ENCODE results near the gene ATM.

The ATM gene, protein sequence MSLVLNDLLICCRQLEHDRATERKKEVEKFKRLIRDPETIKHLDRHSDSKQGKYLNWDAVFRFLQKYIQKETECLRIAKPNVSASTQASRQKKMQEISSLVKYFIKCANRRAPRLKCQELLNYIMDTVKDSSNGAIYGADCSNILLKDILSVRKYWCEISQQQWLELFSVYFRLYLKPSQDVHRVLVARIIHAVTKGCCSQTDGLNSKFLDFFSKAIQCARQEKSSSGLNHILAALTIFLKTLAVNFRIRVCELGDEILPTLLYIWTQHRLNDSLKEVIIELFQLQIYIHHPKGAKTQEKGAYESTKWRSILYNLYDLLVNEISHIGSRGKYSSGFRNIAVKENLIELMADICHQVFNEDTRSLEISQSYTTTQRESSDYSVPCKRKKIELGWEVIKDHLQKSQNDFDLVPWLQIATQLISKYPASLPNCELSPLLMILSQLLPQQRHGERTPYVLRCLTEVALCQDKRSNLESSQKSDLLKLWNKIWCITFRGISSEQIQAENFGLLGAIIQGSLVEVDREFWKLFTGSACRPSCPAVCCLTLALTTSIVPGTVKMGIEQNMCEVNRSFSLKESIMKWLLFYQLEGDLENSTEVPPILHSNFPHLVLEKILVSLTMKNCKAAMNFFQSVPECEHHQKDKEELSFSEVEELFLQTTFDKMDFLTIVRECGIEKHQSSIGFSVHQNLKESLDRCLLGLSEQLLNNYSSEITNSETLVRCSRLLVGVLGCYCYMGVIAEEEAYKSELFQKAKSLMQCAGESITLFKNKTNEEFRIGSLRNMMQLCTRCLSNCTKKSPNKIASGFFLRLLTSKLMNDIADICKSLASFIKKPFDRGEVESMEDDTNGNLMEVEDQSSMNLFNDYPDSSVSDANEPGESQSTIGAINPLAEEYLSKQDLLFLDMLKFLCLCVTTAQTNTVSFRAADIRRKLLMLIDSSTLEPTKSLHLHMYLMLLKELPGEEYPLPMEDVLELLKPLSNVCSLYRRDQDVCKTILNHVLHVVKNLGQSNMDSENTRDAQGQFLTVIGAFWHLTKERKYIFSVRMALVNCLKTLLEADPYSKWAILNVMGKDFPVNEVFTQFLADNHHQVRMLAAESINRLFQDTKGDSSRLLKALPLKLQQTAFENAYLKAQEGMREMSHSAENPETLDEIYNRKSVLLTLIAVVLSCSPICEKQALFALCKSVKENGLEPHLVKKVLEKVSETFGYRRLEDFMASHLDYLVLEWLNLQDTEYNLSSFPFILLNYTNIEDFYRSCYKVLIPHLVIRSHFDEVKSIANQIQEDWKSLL (N-terminal part only)

DNA sequence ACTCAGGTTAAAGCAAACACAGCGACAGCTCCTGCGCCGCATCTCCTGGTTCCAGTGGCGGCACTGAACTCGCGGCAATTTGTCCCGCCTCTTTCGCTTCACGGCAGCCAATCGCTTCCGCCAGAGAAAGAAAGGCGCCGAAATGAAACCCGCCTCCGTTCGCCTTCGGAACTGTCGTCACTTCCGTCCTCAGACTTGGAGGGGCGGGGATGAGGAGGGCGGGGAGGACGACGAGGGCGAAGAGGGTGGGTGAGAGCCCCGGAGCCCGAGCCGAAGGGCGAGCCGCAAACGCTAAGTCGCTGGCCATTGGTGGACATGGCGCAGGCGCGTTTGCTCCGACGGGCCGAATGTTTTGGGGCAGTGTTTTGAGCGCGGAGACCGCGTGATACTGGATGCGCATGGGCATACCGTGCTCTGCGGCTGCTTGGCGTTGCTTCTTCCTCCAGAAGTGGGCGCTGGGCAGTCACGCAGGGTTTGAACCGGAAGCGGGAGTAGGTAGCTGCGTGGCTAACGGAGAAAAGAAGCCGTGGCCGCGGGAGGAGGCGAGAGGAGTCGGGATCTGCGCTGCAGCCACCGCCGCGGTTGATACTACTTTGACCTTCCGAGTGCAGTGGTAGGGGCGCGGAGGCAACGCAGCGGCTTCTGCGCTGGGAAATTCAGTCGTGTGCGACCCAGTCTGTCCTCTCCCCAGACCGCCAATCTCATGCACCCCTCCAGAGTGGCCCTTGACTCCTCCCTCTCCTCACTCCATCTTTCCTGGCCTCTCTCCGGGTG is at the start of gene ATM, which contains the start of gene NPAT:
Gene ATM, plus strand, starts transcription at position 494 of the 774 bp plus-strand sequence. CDS start 4,558 bp downstream, outside the sequence.
Gene NPAT, minus strand, starts transcription at position 65 of the 774 bp plus-strand sequence. CDS start 102 bp downstream, outside the sequence.
- peak; percentile 97 to 98 (median 97) for DNase-seq (ENCODE audit: low read depth in 3 of 3)

DNA sequence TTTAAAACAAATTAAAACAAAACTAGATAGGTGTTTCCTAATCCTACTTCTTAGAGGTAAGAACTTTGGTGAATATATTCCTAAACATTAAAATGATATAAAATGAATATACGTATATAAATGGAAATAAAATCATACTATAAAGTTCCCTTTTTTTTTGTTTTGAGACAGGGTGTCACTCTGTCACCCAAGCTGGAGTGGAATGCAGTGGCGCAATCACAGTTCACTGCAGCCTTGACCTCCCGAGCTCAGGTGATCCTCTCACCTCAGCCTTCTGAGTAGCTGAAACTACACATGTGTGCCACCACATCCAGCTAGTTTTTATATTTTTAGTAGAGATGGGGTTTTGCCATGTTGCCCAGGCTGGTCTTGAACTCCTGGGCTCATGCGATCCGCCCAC is 45.3 kb upstream of the ATM start:
- DNase-seq (ENCODE audit: low read depth in 3 of 3): no peak

DNA sequence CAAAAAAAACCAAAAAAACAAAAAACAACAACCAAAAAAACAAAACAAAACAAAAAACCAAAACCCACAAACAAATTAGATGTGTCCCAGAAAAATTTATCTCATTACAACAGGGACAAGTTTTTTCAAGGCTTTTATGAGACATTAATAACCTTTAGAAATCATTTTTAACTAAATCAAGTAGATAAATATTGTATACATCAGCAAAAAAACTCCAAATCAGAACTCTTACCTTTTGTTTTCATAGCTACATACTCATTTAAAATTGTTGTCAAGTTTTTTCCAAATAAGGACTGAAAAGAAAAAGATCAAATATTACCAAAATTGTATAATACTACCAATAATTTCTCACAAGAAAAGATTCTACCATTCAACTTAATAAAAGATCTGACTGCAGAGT is 29.1 kb upstream of the ATM start:
- no peak for DNase-seq (ENCODE audit: low read depth in 3 of 3)

DNA sequence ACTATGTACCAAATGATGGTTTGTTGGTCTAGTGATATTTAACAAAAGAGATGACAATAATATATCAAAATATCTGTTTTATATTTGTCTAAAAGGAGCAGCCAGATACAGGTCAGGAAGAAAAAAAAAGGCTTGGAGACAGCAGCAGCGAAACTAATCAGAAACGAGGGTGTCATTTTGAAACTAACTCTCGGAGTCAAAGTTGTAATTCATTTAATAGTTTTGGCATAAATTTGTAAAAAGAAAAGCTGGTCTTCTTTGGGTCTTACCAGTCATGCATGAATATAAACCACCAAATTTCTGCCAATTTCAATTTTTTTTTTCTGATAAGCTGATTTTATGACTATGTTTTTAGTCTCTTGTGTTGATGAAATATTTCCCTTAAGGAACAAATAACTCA is 26.0 kb upstream of the ATM start:
- no peak for DNase-seq (ENCODE audit: low read depth in 3 of 3)

DNA sequence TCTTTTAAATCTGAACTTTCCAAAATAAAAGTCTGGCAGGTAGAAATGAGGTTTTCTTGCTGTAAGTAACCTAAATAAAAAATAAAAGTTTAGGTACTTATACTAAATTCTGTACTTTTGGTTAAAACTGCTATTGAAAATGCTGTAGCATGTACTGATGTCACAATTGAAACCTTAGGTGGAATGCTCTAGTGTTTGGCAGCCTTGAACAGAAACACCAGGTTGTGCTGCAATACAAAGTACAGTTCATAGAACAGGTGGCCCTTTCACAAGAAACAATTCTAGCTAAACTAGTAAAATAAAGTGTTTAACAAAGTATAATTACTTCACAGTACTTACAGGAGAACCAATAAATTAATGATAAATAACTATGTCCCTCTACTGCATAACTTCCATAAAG is 25.5 kb upstream of the ATM start:
- DNase-seq (ENCODE audit: low read depth in 3 of 3): no peak

DNA sequence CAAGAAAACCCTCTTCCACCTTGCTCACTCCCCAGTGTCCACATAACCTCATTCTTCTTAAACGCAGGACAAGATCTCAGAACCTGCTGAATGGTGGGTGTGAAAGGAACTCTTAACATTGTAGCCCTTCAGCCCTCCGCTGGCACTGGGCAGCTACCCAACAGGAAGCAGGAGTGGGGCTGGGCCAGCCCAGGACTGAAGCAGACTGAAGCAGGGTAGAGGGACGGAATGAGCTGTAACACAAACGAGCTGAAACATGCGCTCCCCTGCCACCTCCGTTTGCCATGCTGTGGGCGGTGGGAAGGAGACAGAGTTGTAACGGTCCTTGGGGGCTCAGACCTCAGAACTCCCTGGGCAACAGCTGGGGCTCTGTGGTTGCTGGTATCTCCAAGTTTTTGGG is 24.0 kb upstream of the ATM start:
- no peak for DNase-seq (ENCODE audit: low read depth in 3 of 3)

DNA sequence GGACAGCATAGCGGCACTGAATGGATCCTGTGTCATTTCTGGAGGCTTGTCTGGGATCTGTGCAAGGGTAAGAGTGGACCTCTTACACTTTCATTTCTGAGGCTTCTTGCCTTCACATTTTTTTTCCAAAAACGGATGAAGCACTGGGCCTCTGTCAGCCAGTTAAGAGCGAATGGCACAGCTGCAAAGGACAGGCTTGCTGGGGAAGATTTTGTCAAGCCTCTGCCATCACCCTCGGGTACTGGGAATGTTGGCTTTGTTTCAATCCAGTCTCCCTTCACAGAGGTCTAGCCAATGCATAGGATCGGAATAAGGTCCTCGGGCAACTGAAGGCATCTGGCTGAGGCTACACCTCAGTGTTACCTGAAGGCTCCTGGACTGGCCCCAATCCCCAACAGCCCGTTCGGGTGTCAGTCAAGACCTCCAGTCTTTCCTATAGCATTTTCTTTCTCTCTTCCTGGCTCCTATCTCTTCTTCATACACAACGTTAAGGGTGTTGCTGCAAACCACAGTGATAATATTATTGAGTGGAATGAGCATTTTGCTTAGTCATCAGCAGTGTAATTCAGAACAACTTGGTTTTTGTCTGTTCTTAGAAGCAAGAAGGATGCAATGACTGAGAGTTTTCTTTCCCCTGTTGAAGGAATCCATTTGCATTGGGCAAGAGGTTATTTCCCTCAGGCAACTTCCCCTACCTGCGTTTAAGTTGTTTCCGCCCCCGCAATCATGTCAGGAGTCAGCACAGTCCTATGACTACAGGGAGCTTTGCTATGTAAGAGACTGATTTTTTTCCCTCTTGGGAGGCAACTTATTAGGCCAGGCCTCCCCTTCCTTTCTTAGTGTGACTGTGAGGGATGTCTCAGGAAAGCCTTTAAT is 23.2 kb upstream of the ATM start:
- peak; percentile 48 to 73 (median 73) for DNase-seq (ENCODE audit: low read depth in 3 of 3)

DNA sequence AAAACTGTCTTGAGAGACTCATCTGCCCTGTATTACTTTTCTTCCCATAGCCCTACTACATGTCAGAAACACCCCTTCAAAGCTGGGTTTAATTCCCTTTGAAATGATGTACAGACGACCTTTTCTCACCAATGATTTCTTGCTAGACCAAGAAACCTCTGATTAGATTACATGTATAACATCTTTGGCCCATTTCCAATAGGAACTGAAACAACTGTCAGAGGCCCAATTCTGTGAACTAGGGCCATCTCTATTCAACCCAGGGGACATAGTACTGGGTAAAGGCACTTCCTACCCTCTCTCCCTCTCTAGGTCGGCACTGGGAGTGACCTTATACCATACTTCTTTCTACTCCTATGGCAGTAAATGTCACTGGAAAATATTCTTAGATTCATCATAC is 19.8 kb upstream of the ATM start:
- DNase-seq (ENCODE audit: low read depth in 3 of 3): no peak

DNA sequence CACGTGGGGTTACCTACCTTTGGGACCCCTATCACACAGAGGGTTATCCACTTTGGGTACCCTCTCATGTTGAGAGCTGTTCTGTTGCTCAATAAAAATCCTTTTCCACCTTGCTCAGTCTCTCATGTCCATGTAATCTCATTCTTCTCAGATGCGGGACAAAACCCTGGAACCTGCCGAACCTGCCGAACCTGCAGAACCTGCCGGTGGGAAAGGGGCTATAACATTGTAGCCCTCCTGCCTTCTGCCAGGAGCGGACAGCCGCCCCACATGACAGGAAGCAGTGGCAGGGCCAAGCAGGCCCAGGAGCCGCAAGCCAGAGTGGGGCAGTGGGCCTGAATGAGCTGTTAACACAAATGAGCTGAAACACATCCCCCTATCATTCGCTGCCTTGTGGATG is 18.5 kb upstream of the ATM start:
- no peak for DNase-seq (ENCODE audit: low read depth in 3 of 3)

DNA sequence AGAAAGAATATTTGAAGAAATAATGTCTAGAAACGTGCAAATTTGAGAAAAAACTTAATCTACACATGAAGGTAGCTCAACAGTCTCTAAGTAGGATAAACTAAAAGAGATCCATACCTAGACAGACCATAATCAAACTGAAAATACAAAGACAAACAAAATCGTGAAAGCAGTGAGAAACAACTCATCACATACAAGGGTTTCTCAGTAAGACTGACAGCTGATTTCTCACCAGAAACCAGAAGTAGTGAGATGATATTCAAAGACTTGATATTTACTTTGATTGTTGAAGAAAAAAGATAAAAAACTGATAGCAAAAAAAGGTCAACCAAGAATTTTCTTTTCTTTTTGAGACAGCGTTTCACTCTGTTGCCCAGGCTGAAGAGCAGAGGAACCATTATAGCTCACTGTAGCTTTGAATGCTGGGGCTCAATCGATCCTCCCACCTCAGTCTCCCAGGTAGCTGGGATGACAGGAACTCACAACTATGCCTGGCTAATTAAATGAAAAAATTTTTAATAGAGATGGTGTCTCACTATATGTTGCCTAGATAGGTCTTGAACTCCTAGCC is 17.9 kb upstream of the ATM start:
- DNase-seq (ENCODE audit: low read depth in 3 of 3): no peak

DNA sequence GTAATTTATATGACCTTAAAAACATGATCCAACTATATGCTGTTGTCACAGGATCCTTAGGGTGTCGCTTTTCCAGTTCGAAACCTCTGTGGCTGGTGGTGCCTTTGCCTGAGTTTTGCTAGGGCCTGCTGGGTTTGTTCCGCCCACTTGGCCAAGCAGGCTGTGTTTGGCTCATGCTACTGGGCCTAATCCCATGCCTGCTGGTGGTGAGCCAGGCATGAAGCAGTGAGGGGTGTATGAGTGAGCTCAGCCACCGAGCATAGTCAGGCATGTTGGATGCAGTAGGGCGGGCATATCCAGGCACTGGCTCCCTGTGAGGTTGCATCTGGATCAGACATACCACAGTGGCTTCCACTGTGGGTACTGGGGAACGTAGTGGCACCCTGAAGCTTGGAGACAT is 16.7 kb upstream of the ATM start:
- DNase-seq (ENCODE audit: low read depth in 3 of 3): no peak

DNA sequence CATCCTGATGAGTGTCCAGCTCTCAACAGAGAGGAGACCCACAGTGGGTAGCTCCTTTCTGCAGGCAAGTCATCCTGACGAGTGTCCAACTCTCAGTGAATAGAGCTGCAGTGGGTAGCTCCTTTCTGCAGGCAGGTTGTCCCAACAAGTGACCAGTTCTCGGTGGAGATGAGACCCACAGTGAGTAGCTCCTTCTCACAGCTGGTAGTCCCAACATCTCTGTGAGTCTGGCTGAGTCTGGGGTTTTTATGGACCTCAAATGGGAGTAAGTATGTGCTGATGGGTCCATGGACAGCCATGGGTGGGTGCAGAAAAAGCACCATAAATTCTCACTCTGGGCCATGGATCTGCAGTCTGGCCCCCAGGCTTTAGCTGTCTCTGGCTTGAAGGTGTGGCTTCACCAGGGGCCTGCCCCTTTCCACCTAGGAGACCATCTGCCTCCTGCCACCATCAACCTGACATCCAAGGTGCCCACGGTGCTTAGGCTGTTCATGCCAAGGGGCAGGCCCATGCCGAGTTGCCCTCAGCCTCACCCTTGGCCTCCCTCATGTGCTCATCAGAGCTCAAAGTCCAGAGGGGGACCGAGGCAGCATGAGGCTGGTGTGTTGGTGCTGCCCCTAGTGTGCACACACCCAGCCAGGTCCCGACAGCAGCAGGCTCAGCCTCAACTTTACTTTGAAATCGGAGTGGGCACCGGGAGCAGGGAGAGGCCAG is 15.7 kb upstream of the ATM start:
- no peak for DNase-seq (ENCODE audit: low read depth in 3 of 3)

DNA sequence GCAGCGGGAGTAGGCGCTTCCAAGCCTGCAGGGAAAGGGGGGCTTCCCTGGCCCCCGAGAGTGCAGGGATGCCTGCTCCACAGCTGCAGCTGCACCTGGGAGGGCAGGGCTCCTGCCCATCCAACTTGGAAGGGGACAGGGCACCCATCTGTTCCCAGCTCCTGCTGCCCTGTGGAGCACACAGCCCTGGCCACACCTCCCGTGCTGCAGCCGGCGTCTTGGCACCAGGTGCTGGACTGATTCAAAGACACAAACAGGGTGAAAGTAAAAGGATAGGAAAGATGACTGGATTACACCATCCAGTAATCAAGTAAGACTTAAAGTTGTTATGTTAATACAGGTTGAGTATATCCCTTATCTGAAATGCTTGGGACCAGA is 15.2 kb upstream of the ATM start:
- no peak for DNase-seq (ENCODE audit: low read depth in 3 of 3)

DNA sequence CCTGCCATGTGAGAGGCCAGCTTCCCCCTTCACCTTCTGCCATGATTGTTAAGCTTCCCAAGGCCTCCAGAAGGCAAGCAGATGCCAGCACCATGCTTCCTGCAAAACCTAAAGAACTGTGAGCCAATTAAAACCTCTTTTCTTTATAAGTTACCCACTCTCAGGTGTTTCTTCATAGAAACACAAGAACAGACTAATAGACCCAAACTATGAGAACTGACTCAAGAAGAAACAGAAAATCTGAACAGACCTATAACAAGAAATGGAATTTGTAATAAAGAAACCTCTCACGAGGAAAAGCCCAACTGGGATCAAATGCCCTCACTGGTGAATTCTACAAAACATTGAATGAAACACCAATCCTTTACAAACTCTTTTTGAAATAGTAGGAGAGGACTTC is 12.4 kb upstream of the ATM start:
- DNase-seq (ENCODE audit: low read depth in 3 of 3): no peak

DNA sequence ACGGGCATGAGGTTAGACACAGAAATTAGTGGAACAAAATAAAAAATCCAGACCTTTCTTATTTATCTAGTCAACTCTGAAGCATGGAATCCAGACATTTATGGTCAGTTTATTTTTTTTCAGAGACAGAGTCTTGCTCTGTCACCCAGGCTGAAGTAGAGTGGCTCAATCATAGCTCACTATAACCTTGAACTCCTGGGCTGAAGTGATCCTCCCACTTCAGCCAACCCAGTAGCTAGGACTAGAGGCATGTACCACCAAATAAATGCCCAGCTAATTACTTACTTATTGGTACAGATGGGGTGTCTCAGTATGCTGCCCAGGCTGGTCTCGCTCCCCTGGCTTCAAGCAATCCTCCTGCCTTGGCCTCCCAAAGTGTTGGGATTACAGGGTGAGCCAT is 9.1 kb upstream of the ATM start:
- DNase-seq (ENCODE audit: low read depth in 3 of 3): no peak

DNA sequence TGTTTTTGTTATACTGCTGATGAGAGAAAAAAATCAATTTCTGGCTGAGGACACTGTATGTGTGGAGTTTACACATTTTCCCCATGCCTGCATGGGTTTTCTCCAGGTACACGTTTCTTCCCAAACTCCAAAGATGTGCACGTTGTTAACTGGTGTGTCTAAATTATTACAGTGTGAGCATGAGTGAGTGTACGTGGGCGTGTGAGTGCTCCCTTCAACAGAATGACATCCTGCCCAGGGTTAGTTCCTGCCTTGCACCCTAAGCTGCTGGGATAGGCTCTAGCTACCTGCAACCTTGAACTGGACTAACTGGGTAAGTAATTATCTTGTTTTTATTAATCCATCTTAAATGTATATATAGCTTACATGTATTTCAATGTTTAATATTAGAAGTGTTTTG is 5.9 kb upstream of the ATM start:
- DNase-seq (ENCODE audit: low read depth in 3 of 3): no peak

DNA sequence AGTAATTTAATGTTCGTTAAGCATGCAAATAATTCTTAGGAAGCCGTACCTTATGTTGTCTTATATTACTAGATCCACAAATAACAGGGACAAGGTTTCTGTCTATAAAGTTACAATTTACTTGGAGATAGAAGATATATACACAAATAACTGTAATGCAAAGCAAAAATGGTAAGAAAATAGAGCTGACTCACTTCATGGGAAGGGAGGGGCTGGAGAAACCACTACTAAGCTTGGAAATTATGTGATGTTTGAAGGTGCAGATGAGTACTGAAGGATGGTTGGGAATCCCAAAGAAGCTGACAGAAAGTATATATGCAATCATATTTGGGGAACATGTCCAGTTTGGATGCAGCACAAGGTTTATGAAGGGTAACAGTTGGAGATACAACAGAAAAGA is 4.4 kb upstream of the ATM start:
- no peak for DNase-seq (ENCODE audit: low read depth in 3 of 3)

DNA sequence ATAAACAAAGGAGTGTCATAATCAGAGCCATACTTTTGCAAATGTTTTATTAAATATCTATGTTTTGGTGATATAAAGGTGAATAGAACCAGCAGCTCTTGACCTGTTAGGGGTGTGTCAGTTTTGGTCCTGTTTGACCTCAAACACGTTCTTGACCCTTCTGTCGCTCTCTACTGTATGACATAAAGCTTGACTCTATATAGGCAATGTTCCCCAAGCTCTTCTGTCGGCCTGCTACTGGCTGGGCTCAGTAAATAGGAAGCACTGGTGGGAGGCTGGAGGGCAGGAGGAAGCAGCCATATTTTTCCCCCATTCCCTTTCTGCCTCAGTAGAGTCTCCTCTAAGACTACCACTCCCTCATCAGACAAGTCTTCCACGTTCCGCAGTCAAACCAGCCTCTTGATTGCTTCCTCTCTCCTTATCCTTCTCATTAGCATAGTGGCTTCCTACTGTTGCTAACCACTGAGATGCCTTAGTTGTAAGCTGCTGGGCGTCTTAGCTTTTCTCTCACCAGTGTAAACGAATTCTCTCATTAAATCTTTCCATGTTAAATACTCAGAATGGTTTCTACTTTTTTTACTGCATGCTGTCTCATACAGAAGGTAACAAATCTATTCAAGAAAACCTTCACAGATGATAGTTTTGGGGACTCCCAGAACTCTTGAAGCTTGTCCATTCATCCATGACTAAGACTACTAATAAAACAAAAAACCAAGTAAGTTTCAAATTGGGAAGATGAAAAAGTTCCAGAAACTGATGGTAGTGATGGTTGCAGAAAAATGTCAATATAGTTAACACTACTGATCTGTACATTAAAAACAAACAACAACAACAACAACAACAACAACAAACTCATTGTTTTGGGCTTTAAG is 3.7 kb upstream of the ATM start:
- no peak for DNase-seq (ENCODE audit: low read depth in 3 of 3)
